HepG2 (cell line): Measurements from ENCODE around the gene WFDC1. TPM values are rescaled to one million over a fixed set of nuclear protein-coding genes. Genes with fewer than 3 reads are reported as not detected.

Experiments used
- EED ChIP-seq: sonication (generic); formaldehyde crosslinking; IDR thresholded peaks from 2 replicates; pipeline ENCODE4 v1.5.0; 2020; ENCODE audit warnings: mild to moderate bottlenecking, missing genetic modification reagents
- GATAD1 ChIP-seq: IDR thresholded peaks from 2 replicates; pipeline ENCODE4 v1.6.1; 2016; ENCODE audit warnings: missing genetic modification reagents, missing compliant biosample characterization
- IRF9 ChIP-seq: sonication (generic); formaldehyde crosslinking; IDR thresholded peaks from 2 replicates; pipeline ENCODE4 v1.8.0; 2022; ENCODE audit warnings: missing genetic modification reagents, mild to moderate bottlenecking, borderline replicate concordance
- MZF1 ChIP-seq: sonication (generic); formaldehyde crosslinking; IDR thresholded peaks from 2 replicates; pipeline ENCODE4 v1.8.1; 2023; ENCODE audit warnings: mild to moderate bottlenecking, missing genetic modification reagents, borderline replicate concordance
- NFATC3 ChIP-seq: sonication (generic); formaldehyde crosslinking; IDR thresholded peaks from 2 replicates; pipeline ENCODE4 v1.5.1; 2020; ENCODE audit warnings: mild to moderate bottlenecking, missing genetic modification reagents
- NR2C2 ChIP-seq: sonication (generic); formaldehyde crosslinking; IDR thresholded peaks from 2 replicates; pipeline ENCODE4 v1.4.0; 2020; ENCODE audit warnings: missing genetic modification reagents, mild to moderate bottlenecking, moderate library complexity, borderline replicate concordance
- SKI ChIP-seq: fragments of 450-650 bp; IDR thresholded peaks from one replicate; pipeline ENCODE4 v1.6.1; 2018; ENCODE audit warnings: mild to moderate bottlenecking; ENCODE audit not compliant: partially characterized antibody
- SOX6 ChIP-seq, 2 experiments: fragments of 450-650 bp in 1 of 2; sonication (generic) in 1 of 2; formaldehyde crosslinking in 1 of 2; IDR thresholded peaks; 2 replicates each; pipeline versions ENCODE4 v1.4.0 to v1.6.1; 2017 to 2020; ENCODE audit warnings: antibody characterized with exemption in 1 of 2, mild to moderate bottlenecking in 1 of 2, missing genetic modification reagents in 1 of 2
- TEAD3 ChIP-seq: optimal IDR thresholded peaks from 2 replicates; pipeline ENCODE3; 2016; ENCODE audit warnings: borderline replicate concordance
- TIGD3 ChIP-seq: sonication (generic); formaldehyde crosslinking; IDR thresholded peaks from 2 replicates; pipeline ENCODE4 v1.5.1; 2020; ENCODE audit warnings: mild to moderate bottlenecking, missing genetic modification reagents, borderline replicate concordance
- TRIM24 ChIP-seq: sonication (generic); formaldehyde crosslinking; IDR thresholded peaks from 2 replicates; pipeline ENCODE4 v1.8.0; 2022; ENCODE audit warnings: mild to moderate bottlenecking, missing genetic modification reagents
- ZFY ChIP-seq: sonication (generic); formaldehyde crosslinking; IDR thresholded peaks from 2 replicates; pipeline ENCODE4 v1.4.0; 2020; ENCODE audit warnings: missing genetic modification reagents
- ZNF337 ChIP-seq: sonication (generic); formaldehyde crosslinking; IDR thresholded peaks from 2 replicates; pipeline ENCODE4 v1.5.1; 2020; ENCODE audit warnings: missing genetic modification reagents, low read depth, mild to moderate bottlenecking, borderline replicate concordance
- ZNF567 ChIP-seq: sonication (generic); formaldehyde crosslinking; IDR thresholded peaks from 2 replicates; pipeline ENCODE4 v1.8.1; 2023; ENCODE audit warnings: mild to moderate bottlenecking, missing genetic modification reagents, borderline replicate concordance
- polyA plus RNA-seq, 8 experiments: library from polyadenylated mRNA; depleted of rRNA in 3 of 8; stranded (reverse) in 7 of 8; unstranded in 1 of 8; fragments of >200 nt; fragmentation: Illumina TruSeq in 4 of 8; extraction: Trizol in 4 of 8; gene quantifications; 2 replicates each; pipeline versions ENCODE4 v1.2.1 to v1.2.3, GENCODE V29; 2011 to 2016; ENCODE audit warnings: low read depth in 4 of 8, missing spikeins in 1 of 8, mixed read lengths in 1 of 8; ENCODE audit not compliant: insufficient read depth in 1 of 8
- total RNA-seq, 5 experiments: library from RNA; depleted of rRNA; stranded (reverse); fragments of >200 nt; fragmentation: Illumina TruSeq; extraction: Trizol; gene quantifications; 2 replicates each; pipeline ENCODE4 v1.2.3, GENCODE V29; 2016; ENCODE audit warnings: low read depth in 1 of 5
- TF ChIP-seq, protein P1 (sequence below): IDR thresholded peaks from 2 replicates; pipeline ENCODE4 v1.6.1; 2016; ENCODE audit warnings: missing compliant biosample characterization, missing genetic modification reagents, borderline replicate concordance
- TF ChIP-seq, protein P2 (sequence below): sonication (generic); formaldehyde crosslinking; IDR thresholded peaks from 2 replicates; pipeline ENCODE4 v1.5.1; 2020; ENCODE audit warnings: missing genetic modification reagents, mild to moderate bottlenecking, borderline replicate concordance
- TF ChIP-seq, protein P3 (sequence below): sonication (generic); formaldehyde crosslinking; IDR thresholded peaks from 2 replicates; pipeline ENCODE4 v1.4.0; 2020; ENCODE audit warnings: low read depth, missing genetic modification reagents

The WFDC1 gene
- total and polyA plus RNA-seq, 2 of the 13 experiments (the other 11 are each of a cell fraction or from before 2014, with no cell fraction given): not detected

DNA sequence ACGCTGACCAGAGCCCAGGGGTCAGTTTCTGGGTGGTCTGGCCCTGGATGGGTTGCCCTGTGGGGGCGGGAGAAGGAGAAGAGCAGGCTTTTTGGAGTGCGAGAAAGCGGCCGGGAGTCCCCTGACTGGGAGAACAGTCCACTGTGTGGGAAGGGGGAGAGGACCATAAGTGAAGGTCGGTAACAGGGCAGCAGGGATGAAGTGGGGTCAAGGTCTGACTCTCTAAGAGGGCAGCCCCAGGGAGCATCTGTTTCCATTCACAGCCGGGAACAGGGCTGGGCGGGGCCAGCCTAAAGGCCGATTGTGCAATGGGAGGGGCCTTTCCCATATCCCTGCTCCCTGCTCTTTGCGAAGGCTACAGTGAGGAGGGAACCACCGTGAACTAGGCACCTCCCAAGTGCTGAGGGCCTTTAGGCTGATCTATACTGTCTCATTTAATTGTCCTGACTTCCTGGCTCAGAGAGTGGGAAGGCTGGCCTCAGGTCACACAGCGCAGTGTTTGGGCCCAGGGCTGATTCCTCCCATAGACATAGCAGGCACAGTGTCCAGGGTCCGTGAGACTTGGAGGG, 10.4 kb upstream of the WFDC1 start (continued):
- TF ChIP-seq TIGD3 (CRISPR knock-in tag) (no peak), SKI (peak; percentile 42), TEAD3 (CRISPR knock-in tag) (no peak), MZF1 (CRISPR knock-in tag) (no peak), EED (CRISPR knock-in tag) (0 out of 2 replicates have a peak, but pooled peaks have one; percentile 58), ZFY (CRISPR knock-in tag) (no peak), TRIM24 (CRISPR knock-in tag) (no peak), NFATC3 (CRISPR knock-in tag) (no peak), NR2C2 (peak; percentile 47; the same call in 1 of the 2 replicates), ZNF337 (CRISPR knock-in tag) (no peak), IRF9 (CRISPR knock-in tag) (no peak), SOX6 (IDR thresholded peaks at IDR 0.05) (no peak), SOX6 (CRISPR knock-in tag; IDR thresholded peaks at IDR 0.05) (peak; percentile 60), ZNF567 (no peak), GATAD1 (CRISPR knock-in tag) (no peak)
- TF ChIP-seq, protein P1, sequence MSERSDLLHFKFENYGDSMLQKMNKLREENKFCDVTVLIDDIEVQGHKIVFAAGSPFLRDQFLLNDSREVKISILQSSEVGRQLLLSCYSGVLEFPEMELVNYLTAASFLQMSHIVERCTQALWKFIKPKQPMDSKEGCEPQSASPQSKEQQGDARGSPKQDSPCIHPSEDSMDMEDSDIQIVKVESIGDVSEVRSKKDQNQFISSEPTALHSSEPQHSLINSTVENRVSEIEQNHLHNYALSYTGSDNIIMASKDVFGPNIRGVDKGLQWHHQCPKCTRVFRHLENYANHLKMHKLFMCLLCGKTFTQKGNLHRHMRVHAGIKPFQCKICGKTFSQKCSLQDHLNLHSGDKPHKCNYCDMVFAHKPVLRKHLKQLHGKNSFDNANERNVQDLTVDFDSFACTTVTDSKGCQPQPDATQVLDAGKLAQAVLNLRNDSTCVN (CRISPR knock-in tag): no peak
- TF ChIP-seq, protein P2, sequence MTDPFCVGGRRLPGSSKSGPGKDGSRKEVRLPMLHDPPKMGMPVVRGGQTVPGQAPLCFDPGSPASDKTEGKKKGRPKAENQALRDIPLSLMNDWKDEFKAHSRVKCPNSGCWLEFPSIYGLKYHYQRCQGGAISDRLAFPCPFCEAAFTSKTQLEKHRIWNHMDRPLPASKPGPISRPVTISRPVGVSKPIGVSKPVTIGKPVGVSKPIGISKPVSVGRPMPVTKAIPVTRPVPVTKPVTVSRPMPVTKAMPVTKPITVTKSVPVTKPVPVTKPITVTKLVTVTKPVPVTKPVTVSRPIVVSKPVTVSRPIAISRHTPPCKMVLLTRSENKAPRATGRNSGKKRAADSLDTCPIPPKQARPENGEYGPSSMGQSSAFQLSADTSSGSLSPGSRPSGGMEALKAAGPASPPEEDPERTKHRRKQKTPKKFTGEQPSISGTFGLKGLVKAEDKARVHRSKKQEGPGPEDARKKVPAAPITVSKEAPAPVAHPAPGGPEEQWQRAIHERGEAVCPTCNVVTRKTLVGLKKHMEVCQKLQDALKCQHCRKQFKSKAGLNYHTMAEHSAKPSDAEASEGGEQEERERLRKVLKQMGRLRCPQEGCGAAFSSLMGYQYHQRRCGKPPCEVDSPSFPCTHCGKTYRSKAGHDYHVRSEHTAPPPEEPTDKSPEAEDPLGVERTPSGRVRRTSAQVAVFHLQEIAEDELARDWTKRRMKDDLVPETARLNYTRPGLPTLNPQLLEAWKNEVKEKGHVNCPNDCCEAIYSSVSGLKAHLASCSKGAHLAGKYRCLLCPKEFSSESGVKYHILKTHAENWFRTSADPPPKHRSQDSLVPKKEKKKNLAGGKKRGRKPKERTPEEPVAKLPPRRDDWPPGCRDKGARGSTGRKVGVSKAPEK (CRISPR knock-in tag): no peak
- TF ChIP-seq, protein P3, sequence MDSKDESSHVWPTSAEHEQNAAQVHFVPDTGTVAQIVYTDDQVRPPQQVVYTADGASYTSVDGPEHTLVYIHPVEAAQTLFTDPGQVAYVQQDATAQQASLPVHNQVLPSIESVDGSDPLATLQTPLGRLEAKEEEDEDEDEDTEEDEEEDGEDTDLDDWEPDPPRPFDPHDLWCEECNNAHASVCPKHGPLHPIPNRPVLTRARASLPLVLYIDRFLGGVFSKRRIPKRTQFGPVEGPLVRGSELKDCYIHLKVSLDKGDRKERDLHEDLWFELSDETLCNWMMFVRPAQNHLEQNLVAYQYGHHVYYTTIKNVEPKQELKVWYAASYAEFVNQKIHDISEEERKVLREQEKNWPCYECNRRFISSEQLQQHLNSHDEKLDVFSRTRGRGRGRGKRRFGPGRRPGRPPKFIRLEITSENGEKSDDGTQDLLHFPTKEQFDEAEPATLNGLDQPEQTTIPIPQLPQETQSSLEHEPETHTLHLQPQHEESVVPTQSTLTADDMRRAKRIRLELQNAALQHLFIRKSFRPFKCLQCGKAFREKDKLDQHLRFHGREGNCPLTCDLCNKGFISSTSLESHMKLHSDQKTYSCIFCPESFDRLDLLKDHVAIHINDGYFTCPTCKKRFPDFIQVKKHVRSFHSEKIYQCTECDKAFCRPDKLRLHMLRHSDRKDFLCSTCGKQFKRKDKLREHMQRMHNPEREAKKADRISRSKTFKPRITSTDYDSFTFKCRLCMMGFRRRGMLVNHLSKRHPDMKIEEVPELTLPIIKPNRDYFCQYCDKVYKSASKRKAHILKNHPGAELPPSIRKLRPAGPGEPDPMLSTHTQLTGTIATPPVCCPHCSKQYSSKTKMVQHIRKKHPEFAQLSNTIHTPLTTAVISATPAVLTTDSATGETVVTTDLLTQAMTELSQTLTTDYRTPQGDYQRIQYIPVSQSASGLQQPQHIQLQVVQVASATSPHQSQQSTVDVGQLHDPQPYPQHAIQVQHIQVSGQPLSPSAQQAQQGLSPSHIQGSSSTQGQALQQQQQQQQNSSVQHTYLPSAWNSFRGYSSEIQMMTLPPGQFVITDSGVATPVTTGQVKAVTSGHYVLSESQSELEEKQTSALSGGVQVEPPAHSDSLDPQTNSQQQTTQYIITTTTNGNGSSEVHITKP (CRISPR knock-in tag): peak; percentile 71
